GM20431 (cell line): Measurements from ENCODE around the gene MAPKBP1.

Experiments
- in situ Hi-C: fragments of 300-500 bp; cut with MseI, MboI; formaldehyde crosslinking; loops from one replicate; pipeline ENCODE4 v1.15.0; 2020; ENCODE audit warnings: low sequenced_read_pairs; ENCODE audit not compliant: unreplicated experiment

Gene MAPKBP1

DNA sequence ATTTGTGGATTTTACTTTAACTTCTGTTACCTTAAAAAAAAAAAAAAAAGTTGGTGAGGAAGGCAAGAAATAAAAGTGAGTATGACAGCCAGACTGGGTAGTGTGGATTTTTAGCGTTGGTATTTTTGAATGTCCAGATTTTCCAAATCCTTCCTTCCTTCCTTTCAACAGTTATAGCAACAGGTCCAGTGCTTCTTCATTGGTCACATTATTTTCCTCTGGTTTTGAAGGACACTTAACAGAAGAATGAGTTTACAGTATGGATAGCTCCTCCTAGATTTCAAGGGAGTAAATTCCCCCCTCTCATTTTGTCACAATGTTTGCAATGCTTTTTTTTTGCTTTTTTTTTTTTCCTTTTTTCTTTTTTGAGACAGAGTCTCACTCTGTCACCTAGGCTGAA lies 6.4 kb downstream of the MAPKBP1 start:
- in situ Hi-C loops = no loop called here

DNA sequence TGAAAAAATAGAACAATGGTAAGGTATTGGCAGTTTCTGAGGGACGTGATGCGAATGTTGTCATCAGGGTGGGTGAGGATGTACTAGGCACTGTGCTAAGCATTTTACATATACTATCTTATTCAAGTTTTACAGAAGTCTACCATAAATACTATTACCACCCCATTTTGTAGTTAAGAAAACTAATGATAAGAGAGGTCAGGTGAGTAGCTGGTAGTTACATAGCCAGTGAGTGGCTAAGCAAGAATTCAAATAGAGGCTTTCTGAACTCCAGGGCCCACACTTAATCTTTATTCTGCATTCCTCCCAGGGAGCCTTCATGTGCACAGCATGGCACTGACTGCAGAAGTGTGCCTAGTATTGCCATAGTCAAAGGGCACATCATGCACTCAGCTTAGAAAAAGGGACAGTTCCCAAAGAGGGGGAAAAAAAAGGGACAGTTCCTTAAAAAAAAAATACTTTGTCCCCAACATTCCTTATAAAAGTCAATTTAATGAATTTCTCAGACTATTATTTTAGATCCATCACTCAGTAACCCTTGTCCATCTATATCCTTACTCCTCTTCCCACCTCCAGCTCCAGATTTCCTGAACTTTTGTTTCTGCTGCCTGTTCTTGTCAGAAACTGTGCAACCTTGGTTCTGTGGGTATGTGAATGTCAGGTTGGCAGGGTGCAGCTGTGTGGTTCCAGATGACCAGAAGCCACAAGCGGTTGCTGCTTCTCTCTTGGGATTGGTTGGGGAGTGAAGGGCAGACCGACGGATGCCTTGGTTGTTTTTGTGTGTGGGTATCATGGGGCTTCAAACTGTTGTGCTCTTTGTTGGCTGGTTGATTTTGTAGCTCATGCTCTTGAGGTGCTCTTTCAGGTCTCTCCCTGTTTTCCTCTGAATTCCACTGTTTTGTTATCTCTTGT lies 8.3 kb downstream of the MAPKBP1 start:
- in situ Hi-C loops = no loop called here

DNA sequence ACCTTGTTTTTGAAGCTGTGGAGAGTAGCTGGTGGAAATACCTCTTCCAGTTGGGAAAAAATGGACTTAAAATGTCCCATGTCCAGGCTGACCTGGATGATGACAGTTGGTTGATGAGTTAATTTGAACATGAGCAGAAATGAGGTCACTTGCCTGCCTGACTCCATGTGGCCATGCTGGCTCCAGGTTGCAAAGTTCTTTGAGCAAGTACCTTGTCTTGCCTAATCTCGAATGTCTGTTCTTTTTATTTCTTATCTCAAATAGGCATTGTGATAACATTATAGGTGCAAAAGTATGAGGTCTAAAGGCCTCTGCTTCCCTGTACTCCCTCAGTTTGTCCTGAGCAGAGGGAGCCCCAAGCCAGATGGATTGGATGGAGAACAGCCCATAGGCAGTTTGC lies 9.0 kb downstream of the MAPKBP1 start:
- in situ Hi-C loops = no loop called here

DNA sequence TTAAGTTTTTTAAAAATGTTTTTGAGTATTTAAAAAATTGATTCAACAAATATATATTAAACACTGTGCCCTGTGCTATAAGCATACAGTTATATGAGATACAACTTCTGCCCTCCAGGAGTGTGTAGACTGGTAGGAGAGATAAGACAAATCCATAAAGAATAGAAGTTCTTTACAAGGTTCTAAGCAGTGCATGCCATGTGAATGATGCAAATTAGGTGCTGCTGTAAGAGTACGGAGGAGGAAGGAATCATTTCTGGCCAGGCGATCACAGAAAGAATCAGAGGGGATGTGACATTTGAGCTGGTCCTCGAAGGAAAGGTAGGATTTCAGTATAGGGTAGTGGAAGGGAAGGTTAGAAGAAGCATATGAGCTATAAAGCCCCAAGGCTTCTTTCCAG lies 14.0 kb downstream of the MAPKBP1 start:
- in situ Hi-C loops = no loop called here

DNA sequence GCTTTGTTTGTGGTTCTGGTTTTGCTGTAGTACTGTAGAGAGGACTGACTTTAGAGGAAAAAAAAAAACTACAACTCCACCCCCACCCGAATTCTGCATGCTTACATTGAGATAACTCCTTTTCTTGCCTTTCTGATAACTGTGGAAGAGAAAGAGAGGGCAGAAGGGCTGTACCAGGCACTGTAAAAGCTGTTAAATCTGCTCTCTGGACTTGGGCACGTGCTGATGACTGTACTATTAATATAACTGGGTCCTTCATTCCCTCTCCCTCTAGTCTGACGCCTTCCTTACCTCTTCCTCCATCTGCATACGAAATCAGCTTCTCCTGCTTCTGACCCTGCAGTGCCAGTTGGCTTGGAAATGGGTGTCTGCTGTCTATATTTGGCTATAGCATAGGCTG lies 15.0 kb downstream of the MAPKBP1 start:
- in situ Hi-C loops = no loop called here

DNA sequence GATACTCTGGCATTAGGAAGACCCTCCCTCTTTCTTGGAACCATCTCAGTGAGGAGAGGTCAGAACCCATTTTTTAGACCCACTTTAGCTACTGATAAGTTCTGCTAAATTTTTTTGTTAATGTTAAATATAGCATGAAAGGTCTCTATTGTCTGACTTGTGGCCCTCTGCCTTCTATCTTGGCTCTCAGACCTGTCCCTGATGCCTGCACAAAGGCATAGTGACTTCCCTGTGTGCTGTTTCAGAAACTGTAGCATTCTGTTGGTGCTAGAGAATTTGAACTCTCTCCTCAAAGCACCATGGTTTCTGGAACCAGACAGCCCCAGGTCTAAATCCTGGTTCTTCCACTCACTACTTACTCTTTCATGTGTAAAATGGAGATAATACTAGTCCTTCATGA lies 15.4 kb downstream of the MAPKBP1 start:
- in situ Hi-C loops = no loop called here

DNA sequence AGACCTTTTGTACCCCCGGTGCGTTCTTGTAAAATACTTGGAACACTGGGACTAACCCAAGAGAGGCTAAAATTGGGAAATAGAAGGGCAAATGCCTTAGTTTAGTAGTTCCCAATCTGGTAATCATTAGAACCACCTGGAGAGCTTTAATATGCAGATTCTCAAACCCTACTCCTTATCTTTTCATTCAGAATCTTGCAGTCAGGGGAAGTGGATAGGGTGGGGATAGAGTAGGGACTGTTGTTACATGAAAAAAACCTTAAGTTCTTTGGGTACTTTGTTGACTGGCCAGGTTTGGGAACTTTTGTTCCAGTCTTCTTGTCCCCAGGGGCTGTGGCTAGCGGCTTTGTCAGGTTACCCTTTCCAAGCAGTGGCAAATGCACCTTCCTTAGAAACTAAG lies 15.9 kb downstream of the MAPKBP1 start:
- in situ Hi-C loops = no loop called here

DNA sequence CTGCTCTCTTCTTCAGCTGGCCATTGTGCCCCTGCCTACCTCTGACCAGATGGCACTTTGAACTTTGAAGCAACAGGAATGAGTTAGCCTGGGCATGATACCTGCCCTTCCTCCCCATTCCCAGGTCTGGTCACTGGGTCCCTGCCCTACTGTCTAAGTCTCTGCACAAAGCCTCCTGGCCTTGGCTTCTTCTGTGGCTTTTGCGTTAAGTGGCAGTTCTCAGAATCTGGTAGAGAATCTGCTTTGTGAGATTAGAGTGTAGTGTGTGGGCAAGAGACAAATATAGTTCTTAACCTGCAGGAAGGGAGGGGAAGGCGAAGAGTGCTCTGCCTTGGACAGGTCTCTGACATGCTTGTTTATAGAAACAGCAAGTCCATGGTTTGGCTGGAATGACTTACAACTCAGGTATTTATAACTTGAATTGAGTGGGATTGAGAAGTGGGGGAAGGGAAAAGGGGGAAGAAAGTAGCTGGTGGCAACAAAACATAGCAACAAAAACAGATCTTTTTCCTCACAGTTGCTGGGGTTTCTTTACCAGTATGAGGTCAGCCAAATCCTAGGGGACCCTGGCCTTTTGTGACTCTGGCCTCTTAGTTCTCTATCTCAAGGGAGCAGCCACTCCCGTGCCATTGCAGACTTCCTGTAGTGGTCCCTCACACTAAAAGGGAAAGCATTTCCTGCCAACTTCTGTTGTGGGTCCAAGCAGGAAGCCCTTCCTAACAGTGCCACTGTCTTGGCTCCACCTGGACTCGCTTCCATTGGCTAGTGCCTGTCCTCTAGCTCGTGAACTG lies 16.7 kb downstream of the MAPKBP1 start:
- in situ Hi-C loops = no loop called here

DNA sequence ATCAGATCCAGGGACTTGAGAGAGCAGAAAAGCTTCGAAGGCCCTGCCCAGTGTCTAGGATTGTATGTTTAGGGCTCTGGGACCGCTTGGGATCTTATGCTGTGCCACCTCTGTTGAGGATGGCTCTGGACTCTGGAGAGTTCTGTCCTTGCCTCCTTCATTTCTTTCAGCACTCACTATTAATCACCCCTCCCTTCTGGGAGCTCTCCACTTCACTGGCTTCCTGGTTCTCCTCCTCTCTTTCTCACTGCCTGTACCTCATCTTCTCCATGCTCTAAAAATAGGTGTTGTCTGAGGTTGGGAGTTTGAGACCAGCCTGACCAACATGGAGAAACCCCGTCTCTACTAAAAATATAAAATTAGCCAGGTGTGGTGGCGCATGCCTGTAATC lies 17.3 kb downstream of the MAPKBP1 start:
- in situ Hi-C loops = no loop called here

DNA sequence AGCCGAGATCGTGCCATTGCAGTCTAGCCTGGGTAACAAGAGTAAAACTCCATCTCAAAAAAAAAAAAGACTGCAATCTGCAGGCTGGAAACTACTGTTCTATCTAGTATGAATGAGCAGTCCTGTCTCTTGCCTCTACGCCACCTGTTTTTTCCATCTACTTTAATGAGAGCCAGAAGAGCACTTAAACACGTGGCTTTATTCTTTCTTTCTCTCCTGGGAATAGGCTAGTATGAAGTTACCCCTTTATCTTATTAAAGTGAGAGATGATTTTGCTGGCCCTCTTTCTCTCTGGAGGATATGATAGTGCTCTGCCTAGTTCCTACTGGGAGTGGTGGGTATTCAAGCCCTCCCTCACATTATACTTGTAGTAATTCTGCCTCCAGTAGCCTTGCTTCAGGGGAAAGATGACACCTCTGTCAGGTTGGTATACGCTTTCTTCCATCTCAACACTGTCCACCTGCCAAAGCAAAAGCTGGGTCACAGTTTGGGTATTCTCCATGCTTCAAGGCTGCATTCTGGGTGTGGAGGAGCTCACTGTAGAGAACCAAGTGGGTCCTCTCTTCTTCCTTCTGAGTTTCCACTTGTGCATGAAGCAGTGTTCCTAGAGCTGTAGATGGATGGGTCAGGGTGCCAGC lies 17.8 kb downstream of the MAPKBP1 start:
- in situ Hi-C loops = no loop called here

DNA sequence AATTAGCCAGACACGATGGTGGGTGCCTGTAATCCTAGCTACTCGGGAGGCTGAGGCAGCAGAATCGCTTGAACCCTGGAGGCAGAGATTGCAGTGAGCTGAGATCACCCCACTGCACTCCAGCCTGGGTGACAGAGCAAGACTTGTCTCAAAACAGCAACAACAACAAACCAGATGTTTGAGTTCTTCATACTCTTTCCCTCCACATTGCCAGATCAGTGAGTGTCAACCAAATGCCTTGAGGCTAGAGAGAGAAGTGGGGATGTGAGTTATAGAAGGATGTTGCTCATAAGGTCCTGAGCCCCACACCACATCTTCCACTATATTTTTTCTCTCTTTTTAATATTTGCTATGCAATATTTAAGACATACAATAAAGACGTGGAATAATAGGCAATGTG lies 19.8 kb downstream of the MAPKBP1 start:
- in situ Hi-C loops = no loop called here

DNA sequence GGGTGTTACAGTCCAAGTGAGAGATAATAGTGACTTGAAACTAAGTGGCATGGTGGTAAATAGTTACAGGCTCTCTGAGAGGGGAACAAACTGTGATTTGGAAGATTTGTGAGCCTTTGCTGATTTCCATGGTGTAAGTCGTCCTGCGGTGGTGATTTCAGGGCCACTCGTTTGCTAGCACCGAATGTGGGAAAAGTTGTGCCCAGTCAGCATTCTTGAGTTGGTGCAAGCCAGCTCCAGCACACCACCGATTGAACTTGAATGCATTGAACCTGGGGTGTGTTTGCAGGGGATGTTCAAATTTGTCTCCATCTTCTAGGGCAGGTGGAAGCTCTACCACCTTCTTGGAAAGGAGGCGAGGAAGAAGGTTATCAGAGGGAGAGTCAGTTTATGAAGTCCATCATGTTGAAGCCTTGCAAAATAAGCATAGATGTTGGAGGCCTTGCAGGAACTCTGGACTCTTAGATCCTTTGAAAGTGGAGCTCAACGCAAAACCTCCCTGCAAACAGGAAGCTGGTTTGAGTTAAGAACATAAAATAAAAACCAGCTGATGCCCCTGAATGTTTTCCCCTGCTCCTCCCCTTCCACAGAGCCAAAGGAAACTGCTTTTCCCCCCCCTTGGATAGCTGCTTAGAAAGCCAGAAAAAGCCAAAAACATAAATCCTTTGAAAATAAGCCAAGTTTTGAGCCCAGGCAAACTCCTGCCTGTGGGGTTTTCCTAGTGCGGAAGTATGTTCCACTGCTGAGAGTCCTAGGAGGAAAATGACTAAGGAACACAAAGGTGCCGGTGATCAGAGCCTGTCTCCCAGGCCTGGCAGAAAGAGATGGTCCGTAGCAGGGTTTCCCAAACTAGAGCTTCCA lies 21.9 kb downstream of the MAPKBP1 start:
- in situ Hi-C loops = no loop called here

DNA sequence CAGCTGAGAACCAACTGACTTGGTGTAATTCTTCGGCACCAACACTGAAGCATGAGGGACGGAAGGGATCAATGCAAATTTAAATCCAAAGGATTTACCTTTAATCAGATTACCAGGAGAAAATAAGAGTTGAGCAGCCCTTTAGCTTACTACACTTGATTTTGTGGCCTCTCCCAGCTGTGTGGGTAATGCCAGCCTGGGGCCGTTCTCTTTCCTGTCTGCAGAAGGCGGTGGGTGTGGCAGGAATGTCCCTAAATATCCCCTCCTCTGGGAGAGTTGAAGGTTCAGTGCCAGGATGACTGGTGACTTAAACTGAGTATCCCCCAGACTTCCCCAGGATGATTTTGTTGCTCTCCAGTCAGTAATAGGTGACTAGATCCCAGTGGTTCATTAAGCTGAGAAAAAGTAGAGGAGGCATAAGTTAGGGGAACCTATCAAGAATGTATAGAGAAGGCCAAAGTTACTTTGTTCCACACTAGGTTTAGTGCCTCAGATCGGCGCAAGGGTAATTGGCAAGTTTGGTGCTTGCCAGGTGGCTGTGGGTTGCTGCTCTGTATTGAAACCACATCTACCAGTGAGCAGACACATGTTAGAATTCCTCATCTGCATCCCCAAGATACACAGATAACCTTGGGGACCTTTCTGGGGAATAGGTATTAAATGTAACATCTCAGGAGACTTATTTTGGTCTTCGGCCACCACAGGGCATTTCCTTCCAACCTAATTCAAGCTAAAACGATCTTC lies 23.1 kb downstream of the MAPKBP1 start:
- in situ Hi-C loops = no loop called here

DNA sequence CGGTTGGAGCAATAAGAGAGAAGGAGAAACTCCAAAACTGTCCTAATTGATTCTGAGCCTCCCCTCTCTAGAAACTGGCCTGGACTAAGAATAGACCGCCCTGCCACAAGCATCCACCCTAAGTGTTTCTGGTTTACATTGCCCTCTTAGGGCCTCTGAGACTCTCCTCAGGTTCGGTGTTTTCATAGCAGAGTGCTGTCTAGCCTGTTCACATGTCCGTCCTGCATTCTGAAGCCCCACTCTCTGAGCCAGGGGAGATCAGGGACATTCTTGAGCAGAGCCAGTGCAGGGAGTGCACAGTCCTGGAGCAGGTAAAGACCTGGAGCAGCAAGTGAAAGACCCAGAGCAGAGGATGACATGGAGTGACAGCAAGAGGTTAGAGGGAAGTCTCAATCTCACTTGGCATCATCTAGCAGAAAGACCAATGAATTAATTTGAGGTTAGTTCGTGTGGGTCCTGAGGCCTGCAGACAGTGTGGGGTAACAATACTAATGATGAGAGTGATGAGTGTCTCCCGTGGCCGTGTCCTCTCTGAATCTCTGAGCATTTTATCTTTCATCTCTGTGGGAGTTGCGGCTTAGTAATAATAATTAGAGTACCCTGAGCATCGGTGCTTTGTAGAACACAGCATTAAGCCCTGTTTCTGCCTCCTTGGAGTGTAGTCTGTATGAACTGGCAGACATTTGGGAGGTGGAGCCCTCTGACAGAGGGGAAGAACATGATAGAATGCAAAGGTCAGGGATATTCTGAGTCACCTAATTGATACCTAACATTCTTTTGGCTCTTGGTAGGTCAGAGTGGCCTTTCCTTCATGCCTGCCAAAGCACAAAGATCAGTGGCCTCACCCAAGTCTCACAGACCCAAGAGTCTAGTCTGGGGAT lies 24.6 kb downstream of the MAPKBP1 start:
- in situ Hi-C loops = no loop called here

DNA sequence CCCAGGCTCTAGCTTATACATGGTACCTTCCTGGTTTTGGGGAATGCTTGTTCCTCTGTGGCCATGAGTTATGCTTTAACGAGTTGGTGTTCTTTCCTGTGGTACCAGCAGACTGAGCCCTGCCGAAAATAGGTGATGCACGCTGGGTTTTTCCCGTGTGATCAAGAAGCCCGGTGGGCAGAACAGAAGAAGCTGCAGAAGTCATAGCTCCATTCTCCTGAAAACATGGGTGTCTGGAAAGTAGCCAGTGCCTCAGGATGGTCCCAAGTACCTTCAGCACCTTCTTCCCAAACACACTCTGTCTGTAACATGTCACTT lies 25.2 kb downstream of the MAPKBP1 start:
- in situ Hi-C loops = no loop called here

DNA sequence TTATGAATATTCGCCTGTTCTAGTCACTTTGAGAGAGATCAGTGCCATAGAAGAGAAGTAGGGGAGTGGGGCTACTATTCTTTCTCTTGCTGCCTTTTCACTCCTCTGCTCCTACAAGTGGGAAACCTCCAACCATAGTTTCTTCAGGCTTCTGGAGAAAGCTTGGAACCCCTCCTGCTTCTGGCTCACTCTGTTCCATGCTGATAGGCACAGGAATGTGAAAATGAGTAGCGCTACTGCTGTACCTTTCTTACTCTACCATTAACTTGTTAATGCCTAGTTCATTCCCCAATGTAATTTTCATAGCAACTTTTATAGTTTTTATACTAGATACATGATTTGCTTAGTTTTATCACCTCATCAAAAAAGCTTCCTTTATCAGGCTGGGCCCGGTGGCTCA lies 26.9 kb downstream of the MAPKBP1 start:
- in situ Hi-C loops = no loop called here

DNA sequence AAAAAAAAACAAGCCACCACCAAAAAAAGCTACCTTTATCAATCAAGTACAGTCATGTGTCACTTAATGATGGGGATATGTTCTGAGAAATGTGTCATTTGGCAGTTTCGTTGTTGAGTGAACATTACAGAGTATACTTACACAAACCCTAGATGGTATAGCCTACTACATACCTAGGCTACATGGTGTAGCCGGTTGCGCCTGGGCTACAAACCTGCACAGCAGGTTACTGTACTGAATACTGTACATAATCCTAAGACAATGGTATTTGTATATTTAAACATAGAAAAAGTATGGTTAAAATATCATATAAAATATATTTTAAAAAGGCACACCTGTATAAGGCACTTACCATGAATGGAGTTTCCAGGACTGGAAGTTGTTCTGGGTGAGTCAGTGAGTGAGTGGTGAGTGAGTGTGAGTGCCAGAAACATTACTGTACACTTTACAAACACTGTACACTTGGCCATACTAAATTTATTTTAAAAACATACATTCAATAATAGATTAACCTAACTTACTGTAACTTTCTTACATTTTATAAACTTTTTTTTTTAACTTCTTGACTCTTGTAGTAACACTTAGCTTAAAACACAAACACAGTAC lies 27.7 kb downstream of the MAPKBP1 start:
- in situ Hi-C loops = no loop called here

DNA sequence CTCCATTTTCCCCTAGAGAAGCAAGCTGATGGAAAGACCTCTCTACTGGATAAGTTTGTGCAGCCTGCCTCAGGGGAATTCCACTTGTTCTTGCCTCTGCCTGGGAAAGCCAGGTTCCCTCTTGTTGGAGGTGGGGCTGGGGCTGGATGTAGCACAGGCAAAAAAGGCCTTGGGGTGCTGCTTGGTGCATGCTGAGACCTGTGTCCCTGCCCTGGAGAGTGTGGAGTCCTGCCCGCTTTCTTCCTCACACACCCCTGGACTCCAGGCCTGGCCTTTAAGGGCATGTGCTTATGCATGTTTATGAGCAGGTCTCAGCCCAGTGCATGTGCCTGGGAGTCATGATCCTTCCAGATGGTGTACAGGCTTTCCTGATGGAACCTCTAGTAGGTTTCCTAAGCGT lies 30.1 kb downstream of the MAPKBP1 start:
- in situ Hi-C loops = no loop called here
